Measurements from ENCODE around the gene SYPL2. TPM values are rescaled to one million over a fixed set of nuclear protein-coding genes. Genes with fewer than 3 reads are reported as not detected.

SYPL2 gene
- total RNA-seq, 1 donor from 2014 or later, result 1.5 TPM

DNA sequence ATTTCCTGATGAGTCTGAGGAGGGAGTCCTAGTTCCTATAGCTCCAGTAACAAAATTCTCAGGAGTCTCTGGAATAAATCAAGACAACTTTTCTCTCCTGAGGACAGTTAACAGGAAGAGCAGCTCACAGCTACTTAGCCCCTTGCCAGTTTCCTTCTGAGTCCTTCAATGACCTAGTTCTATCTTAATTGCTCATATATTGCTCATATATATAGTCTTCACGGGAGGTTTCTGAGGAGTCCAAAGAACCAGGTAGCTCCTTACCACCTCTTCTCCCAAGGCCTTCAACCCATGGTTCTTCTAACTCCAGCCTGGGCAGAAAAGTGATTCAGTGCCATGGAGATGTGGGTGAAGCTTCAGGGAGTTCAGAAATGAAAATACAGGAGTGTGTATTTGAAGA, 38.6 kb downstream of the SYPL2 start:
- H3K36me3 ChIP-seq, result peaks cover 10% of the 10 kb centered on the region
- intact Hi-C loops (cut with DNase I), result no loop called here
- TF ChIP-seq, protein P1, sequence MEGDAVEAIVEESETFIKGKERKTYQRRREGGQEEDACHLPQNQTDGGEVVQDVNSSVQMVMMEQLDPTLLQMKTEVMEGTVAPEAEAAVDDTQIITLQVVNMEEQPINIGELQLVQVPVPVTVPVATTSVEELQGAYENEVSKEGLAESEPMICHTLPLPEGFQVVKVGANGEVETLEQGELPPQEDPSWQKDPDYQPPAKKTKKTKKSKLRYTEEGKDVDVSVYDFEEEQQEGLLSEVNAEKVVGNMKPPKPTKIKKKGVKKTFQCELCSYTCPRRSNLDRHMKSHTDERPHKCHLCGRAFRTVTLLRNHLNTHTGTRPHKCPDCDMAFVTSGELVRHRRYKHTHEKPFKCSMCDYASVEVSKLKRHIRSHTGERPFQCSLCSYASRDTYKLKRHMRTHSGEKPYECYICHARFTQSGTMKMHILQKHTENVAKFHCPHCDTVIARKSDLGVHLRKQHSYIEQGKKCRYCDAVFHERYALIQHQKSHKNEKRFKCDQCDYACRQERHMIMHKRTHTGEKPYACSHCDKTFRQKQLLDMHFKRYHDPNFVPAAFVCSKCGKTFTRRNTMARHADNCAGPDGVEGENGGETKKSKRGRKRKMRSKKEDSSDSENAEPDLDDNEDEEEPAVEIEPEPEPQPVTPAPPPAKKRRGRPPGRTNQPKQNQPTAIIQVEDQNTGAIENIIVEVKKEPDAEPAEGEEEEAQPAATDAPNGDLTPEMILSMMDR (IDR thresholded peaks at IDR 0.05), result no peak
- no peak overlapping the region for H3K27ac ChIP-seq
- ATAC-seq (no peak), DNase-seq (no peak)
- H3K4me3 ChIP-seq, result no peak overlapping the region
- peaks cover 40% of the 10 kb centered on the region for H3K4me1 ChIP-seq
- H3K27me3 ChIP-seq (ENCODE audit: low read depth), result no peaks in the 10 kb centered on the region
- H3K9me3 ChIP-seq, result no peaks in the 10 kb centered on the region

DNA sequence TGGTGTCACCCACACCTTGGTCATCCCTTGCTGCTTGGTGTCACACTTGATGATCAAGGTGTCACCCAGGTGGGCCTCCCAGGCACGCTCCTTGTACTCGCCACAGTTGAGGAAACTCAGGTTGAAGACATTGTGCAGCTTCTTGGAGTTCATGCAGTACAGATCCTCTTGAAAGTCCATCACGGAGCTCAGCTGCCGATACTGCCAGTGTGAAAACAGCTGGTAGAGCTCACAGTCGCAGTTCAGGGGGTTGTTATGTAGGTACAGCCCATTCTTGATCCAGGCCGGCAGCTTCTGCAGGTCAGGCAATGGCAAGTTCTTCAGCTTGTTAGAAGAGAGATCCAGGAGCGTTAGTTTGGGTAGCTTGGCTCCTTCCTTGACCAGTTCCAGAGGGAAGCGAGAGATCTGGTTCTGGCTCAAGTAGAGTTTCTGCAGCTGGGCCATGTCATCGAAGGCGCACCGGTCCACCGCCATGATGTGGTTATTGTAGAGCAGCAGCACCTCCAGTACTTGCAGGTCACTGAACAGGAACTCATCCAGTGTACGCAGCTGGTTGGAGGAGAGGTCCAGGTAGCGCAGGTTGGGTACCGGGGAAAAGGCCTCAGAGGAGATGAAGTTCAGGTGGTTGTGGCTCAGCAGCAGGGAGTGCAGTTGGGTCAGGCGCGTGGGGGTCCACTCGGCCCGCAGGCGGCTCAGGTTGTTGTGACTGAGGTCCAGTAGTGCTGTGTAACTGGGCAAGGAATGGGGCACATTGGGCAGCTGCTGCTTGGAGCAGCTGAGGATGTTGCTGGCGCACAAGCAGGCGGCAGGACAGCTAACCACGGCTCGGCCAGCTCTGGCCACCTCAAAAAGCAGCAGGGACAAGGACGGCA, 41.9 kb downstream of the SYPL2 start:
- no peaks in the 10 kb centered on the region for H3K36me3 ChIP-seq
- intact Hi-C loops (cut with DNase I), result no loop called here
- TF ChIP-seq, protein P1 (IDR thresholded peaks at IDR 0.05), result no peak
- peaks cover 16% of the 10 kb centered on the region for H3K4me1 ChIP-seq
- H3K27me3 ChIP-seq (ENCODE audit: low read depth), result no peaks in the 10 kb centered on the region
- no peak overlapping the region for H3K27ac ChIP-seq
- H3K9me3 ChIP-seq, result no peaks in the 10 kb centered on the region
- H3K4me3 ChIP-seq, result peak overlapping the region; percentile 81
- ATAC-seq (no peak), DNase-seq (no peak)

DNA sequence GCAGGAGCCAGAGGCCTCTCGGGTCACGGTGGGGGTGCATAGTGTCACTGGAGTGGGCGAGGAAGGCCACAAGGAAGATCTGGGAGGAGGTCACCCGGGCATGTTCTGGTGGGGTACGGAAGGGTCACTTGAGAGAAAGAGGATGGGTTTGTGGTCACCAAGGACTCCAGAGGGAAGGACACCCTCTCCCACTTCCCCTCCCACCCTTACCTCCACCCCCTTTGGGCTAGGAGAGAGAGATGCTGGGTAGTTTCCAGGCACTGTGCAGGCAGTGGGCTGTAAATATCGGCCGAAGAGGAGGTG, 42.5 kb downstream of the SYPL2 start:
- TF ChIP-seq, protein P1 (IDR thresholded peaks at IDR 0.05), result no peak
- DNase-seq (no peak), ATAC-seq (no peak)
- Histone ChIP-seq H3K36me3 (no peaks in the 10 kb centered on the region), H3K9me3 (no peaks in the 10 kb centered on the region), H3K27ac (no peak overlapping the region), H3K4me3 (peak overlapping the region; percentile 81), H3K4me1 (peaks cover 16% of the 10 kb centered on the region), H3K27me3 (ENCODE audit: low read depth) (no peaks in the 10 kb centered on the region)
- intact Hi-C loops (cut with DNase I), result no loop called here

DNA sequence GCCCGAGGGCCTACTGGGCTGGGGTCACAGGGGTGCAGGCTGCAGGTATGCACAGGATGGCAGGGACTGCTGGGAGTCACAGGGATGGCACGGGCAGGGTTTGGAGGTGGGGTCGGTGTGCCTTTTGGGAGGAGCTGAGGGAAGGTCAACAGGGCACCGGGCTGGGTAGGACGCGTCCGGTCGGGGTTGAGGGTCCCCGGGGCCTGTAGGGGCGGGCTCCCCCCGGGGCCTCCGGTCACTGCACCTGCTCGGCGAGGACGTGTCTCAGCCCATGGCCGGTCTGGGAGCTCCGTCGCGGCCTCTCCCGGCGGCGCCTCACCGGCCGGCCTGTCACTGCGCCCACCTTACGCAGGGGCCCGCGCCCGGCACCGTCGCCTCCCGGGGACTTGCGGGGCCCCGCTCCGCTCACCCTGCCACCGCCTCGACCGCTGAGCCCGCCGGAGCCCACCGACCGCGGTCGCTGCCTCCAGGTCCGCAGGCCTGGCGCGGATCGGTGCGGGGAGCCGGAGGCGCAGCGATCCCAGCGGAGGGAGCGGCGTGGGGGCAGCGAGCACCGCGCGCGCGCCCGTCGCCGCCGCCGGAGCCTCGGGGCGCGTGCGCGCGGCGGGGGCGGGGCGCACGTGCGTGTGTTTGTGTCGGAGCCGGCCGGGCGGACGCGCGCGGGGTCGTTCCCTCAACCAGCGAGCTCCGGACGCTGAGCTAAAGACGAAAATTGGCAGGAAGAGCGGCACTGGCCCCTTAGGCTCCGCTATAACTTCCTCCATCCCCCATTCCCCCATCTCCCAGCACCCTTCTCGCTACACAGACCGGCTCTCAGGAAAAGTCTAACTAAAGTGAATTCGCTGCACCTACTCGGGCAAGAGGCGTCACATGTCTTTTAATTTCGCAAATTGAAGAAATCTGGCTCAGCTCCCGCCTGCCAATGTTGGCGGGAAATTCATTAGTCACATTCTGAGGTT, 43.1 kb downstream of the SYPL2 start, which contains the start of gene AMIGO1:
AMIGO1 (minus strand) TSS at position 552 of the 959 bp plus-strand sequence. CDS start 815 bp downstream, outside the sequence.
- DNase-seq (peak; percentile 77), ATAC-seq (peak; percentile 85 to 89)
- Histone ChIP-seq H3K27me3 (ENCODE audit: low read depth) (no peaks in the 10 kb centered on the region), H3K9me3 (no peaks in the 10 kb centered on the region), H3K27ac (peak within 1 kb of the TSS; percentile 60), H3K4me3 (peak within 1 kb of the TSS; percentile 81), H3K36me3 (no peaks in the 10 kb centered on the region), H3K4me1 (peaks cover 16% of the 10 kb centered on the region)
- intact Hi-C loops (cut with DNase I), result no loop called here
- TF ChIP-seq, protein P1 (IDR thresholded peaks at IDR 0.05), result no peak

DNA sequence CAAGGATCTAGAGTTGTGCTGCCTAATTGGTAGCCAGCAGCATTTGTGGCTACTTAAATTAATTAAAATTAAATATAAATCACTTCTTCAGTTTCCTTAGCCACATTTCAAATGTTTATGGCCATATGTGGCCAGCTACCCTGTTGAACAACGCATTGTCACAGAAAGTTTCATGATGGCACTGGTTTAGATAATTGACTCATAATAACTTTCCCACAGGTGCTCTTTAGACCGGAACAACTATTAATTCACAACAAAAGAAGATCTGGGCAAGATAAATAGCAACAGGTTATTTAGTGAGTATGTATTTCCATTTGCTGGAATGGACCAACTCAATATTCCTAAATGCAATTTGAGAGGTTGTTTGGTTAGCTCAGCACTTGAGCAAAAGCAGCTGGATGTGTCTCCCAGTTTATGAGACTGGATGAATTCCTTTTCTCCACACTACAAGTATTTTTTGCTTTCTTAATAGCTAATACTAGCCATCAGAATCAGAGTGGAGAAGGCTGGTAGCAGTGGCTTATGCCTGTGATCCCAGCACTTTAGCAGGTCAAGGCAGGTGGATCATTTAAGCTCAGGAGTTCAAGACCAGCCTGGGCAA, 46.9 kb downstream of the SYPL2 start:
- DNase-seq (no peak), ATAC-seq (no peak)
- intact Hi-C loops (cut with DNase I), result no loop called here
- TF ChIP-seq, protein P1 (IDR thresholded peaks at IDR 0.05), result no peak
- Histone ChIP-seq H3K9me3 (no peaks in the 10 kb centered on the region), H3K4me1 (peaks cover 16% of the 10 kb centered on the region), H3K27me3 (ENCODE audit: low read depth) (no peaks in the 10 kb centered on the region), H3K27ac (no peak overlapping the region), H3K36me3 (no peaks in the 10 kb centered on the region), H3K4me3 (no peak overlapping the region)
